ENCODE results near the gene USP17L20.
"Not testable (repeated sequence)": the region's sequence is repeated elsewhere in the genome, so short reads cannot be mapped to it uniquely, and the experiment has no call there.

GRCh38 chr4:9253078-9253477 lies 4.8 kb upstream of the USP17L20 start, which contains the start of gene USP17L19:
- TF ChIP-seq, protein P1, sequence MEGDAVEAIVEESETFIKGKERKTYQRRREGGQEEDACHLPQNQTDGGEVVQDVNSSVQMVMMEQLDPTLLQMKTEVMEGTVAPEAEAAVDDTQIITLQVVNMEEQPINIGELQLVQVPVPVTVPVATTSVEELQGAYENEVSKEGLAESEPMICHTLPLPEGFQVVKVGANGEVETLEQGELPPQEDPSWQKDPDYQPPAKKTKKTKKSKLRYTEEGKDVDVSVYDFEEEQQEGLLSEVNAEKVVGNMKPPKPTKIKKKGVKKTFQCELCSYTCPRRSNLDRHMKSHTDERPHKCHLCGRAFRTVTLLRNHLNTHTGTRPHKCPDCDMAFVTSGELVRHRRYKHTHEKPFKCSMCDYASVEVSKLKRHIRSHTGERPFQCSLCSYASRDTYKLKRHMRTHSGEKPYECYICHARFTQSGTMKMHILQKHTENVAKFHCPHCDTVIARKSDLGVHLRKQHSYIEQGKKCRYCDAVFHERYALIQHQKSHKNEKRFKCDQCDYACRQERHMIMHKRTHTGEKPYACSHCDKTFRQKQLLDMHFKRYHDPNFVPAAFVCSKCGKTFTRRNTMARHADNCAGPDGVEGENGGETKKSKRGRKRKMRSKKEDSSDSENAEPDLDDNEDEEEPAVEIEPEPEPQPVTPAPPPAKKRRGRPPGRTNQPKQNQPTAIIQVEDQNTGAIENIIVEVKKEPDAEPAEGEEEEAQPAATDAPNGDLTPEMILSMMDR (conservative IDR thresholded peaks at IDR 0.05 in 1 of 2, IDR thresholded peaks at IDR 0.05 in 1 of 2; ENCODE audit: extremely low read depth in 1 of 2, insufficient read depth in 1 of 2, low read depth in 1 of 2, low read length in 2 of 2): not testable (repeated sequence)
- TF ChIP-seq EZH2 (IDR thresholded peaks at IDR 0.05; ENCODE audit: borderline replicate concordance, low read length): not testable (repeated sequence)

All from mammary epithelial cell (primary cell).